C4-2B (cell line): ENCODE results near the gene TMEM256.

Experiments
- ZFX ChIP-seq: fragments of 450-650 bp; IDR thresholded peaks from 2 replicates; pipeline ENCODE4 v1.6.1; 2017
- TF ChIP-seq, protein P1 (sequence below): fragments of 450-650 bp; conservative IDR thresholded peaks from 2 replicates; pipeline ENCODE4 v1.5.1; 2017; ENCODE audit warnings: mild to moderate bottlenecking

DNA sequence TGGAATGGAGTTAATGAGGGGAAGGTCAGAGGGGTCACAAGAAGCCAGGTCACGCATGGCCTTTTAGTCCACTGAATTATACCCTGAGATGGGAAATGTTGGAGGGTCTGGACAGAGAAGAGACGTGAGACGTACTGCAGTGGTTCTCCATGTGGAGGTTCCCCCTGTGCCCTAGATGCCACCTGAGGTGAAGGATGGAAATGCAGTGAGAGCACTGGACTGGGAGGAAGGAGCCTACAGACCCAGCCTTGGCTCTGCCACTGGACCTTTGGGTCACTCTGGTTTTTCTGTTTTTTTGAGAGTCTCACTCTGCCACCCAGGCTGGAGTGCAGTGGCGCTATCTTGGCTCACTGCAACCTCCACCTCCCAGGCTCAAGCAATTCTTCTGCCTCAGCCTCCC lies 7.8 kb downstream of the TMEM256 start:
- TF ChIP-seq, protein P1, sequence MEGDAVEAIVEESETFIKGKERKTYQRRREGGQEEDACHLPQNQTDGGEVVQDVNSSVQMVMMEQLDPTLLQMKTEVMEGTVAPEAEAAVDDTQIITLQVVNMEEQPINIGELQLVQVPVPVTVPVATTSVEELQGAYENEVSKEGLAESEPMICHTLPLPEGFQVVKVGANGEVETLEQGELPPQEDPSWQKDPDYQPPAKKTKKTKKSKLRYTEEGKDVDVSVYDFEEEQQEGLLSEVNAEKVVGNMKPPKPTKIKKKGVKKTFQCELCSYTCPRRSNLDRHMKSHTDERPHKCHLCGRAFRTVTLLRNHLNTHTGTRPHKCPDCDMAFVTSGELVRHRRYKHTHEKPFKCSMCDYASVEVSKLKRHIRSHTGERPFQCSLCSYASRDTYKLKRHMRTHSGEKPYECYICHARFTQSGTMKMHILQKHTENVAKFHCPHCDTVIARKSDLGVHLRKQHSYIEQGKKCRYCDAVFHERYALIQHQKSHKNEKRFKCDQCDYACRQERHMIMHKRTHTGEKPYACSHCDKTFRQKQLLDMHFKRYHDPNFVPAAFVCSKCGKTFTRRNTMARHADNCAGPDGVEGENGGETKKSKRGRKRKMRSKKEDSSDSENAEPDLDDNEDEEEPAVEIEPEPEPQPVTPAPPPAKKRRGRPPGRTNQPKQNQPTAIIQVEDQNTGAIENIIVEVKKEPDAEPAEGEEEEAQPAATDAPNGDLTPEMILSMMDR = no peak
- no peak for TF ChIP-seq ZFX
